Vagina (tissue), 2 donors: ENCODE results near the gene DMD. TPM values are rescaled to one million over a fixed set of nuclear protein-coding genes. Genes with fewer than 3 reads are reported as not detected.

Experiments used
- DNase-seq, 2 donors: peaks; one replicate each; pipeline ENCODE4 v3.0.0-alpha.2; 2017; ENCODE audit errors: extremely low spot score in 2 of 2
- H3K27ac ChIP-seq: fragments of 200-600 bp; sonication (generic); one replicate; pipeline ENCODE4 v1.5.1; 2019
- H3K27me3 ChIP-seq: fragments of 200-600 bp; sonication (generic); one replicate; pipeline ENCODE4 v1.5.1; 2019
- H3K36me3 ChIP-seq, 2 donors: fragments of 200-600 bp; sonication (generic); one replicate each; pipeline ENCODE4 v1.5.1; 2017 to 2019
- H3K4me1 ChIP-seq: fragments of 200-600 bp; sonication (generic); one replicate; pipeline ENCODE4 v1.5.1; 2019
- H3K4me3 ChIP-seq, 2 donors: fragments of 200-600 bp; sonication (generic); 1 replicate in 1 of 2; 2 replicates in 1 of 2; pipeline ENCODE4 v1.5.1; 2016 to 2019
- H3K9me3 ChIP-seq: fragments of 200-600 bp; sonication (generic); one replicate; pipeline ENCODE4 v1.5.1; 2019
- POLR2A ChIP-seq, 2 donors: fragments of 450-650 bp; IDR thresholded peaks; one replicate each; pipeline ENCODE4 v1.6.1; 2017; ENCODE audit warnings: antibody characterized with exemption in 2 of 2, mild to moderate bottlenecking in 2 of 2, moderate library complexity in 2 of 2
- POLR2AphosphoS5 ChIP-seq, 2 donors: sonication (generic); formaldehyde crosslinking; IDR thresholded peaks; one replicate each; pipeline ENCODE4 v1.9.0; 2017; ENCODE audit warnings: antibody characterized with exemption in 2 of 2, mild to moderate bottlenecking in 2 of 2, low read depth in 1 of 2; ENCODE audit not compliant: insufficient read depth in 1 of 2
- intact Hi-C: fragments of 100-400 bp; cut with DNase I; formaldehyde crosslinking; loops from one replicate; pipeline ENCODE4 v1.15.1; 2023
- total RNA-seq: library from RNA; depleted of rRNA; stranded (reverse); fragments of >200 nt; gene quantifications from one replicate; pipeline ENCODE4 v1.2.3, GENCODE V29; 2016
- TF ChIP-seq, protein P1 (sequence below), 3 experiments: fragments of 450-650 bp in 2 of 3; fragments of 200-600 bp in 1 of 3; sonication (generic) in 1 of 3; IDR thresholded peaks; one replicate each; pipeline ENCODE4 v1.5.1; 2017 to 2019; ENCODE audit warnings: antibody characterized with exemption in 3 of 3, mild to moderate bottlenecking in 2 of 3, moderate library complexity in 2 of 3

DMD gene
- total RNA-seq, 1 donor from 2014 or later = 25.8 TPM

DNA sequence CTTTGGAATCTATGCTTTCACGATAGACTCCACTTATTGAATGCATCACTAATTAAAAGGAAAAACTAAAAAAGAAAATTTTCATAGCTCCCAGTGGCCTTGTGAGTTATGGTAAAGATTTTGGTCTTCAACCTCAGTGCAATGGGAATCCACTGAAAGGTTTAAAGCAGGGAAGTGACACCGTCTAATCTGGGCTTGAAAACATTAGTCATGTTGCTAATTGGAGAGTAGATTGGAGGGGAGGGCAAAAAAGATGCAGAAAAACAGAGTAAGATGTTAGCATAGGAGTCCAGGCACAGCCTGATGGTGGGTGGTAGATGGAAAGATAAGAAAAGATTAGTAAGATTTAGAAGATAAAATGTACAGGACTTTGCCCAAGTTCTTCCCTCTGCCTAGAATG is 1506.4 kb downstream of the DMD start:
- no peak for TF ChIP-seq POLR2A (IDR thresholded peaks at IDR 0.05)
- no peak for TF ChIP-seq POLR2AphosphoS5 (IDR thresholded peaks at IDR 0.05; ENCODE audit: insufficient read depth in 1 of 2, low read depth in 1 of 2)
- no peaks in the 10 kb centered on the region for H3K4me1 ChIP-seq
- intact Hi-C loops = no loop called here

DNA sequence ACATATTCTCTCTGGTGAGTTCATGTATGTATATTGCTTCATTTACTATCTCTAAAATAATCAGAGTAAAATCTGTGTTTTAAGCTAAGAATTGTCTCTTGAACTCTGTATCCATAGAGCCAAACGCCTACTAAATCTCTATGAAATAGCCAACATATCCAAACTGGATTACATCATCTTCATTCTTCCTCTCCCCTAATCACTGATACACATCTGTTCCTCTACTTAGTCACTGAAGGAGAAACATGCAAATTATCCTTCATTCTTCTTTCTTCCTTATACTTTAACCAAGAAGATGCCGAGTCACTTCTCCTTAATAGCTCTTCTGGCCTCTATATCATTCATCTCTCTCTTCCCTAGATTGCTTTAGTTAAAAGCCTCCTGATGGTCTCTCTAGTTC is 1509.1 kb downstream of the DMD start:
- no peak for DNase-seq
- Histone ChIP-seq H3K27me3 (no peaks in the 10 kb centered on the region), H3K4me3 (no peak overlapping the region), H3K27ac (no peak overlapping the region), H3K36me3 (no peaks in the 10 kb centered on the region), H3K4me1 (no peaks in the 10 kb centered on the region), H3K9me3 (no peaks in the 10 kb centered on the region)
- intact Hi-C loops = no loop called here
- no peak for TF ChIP-seq POLR2A (IDR thresholded peaks at IDR 0.05)

More for the DNA sequence above, 1506.4 kb downstream of the DMD start:
- H3K9me3 ChIP-seq = no peaks in the 10 kb centered on the region
- H3K27ac ChIP-seq = no peak overlapping the region
- no peak overlapping the region for H3K4me3 ChIP-seq
- H3K36me3 ChIP-seq = no peaks in the 10 kb centered on the region
- H3K27me3 ChIP-seq = no peaks in the 10 kb centered on the region
- no peak for DNase-seq

DNA sequence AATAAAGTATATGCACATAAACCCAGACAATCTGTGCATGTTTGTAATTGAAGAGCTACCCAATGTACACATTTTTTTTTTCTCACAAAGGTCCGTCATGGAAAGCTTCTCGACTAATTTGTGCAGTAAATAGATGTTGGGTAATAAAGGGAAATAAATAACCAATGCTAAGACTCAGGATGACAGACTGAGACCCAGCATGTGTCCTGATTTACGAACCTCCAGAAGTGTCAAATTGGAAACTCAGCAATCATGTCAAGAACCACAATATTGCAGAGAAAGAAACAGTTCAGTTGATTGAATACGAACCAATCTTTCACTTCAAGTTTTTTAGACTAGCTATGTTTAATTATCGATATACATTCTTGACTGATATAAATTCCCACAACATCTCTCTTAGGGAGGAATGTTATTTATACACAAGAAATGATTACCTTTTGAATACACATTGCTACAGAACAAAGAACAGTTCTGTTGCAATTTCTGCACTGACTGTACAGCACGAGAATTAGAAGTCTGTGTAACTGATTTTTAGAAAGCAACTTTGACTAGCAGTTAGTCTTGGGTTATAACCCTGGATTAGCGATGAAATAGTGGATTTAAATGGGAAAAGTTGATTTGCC is 1513.9 kb downstream of the DMD start:
- no peaks in the 10 kb centered on the region for H3K36me3 ChIP-seq
- H3K27me3 ChIP-seq = no peaks in the 10 kb centered on the region
- intact Hi-C loops = no loop called here
- no peak overlapping the region for H3K27ac ChIP-seq
- H3K9me3 ChIP-seq = no peaks in the 10 kb centered on the region
- H3K4me1 ChIP-seq = no peaks in the 10 kb centered on the region
- TF ChIP-seq POLR2AphosphoS5 (IDR thresholded peaks at IDR 0.05; ENCODE audit: insufficient read depth in 1 of 2, low read depth in 1 of 2) = no peak
- TF ChIP-seq POLR2A (IDR thresholded peaks at IDR 0.05) = no peak
- TF ChIP-seq, protein P1, sequence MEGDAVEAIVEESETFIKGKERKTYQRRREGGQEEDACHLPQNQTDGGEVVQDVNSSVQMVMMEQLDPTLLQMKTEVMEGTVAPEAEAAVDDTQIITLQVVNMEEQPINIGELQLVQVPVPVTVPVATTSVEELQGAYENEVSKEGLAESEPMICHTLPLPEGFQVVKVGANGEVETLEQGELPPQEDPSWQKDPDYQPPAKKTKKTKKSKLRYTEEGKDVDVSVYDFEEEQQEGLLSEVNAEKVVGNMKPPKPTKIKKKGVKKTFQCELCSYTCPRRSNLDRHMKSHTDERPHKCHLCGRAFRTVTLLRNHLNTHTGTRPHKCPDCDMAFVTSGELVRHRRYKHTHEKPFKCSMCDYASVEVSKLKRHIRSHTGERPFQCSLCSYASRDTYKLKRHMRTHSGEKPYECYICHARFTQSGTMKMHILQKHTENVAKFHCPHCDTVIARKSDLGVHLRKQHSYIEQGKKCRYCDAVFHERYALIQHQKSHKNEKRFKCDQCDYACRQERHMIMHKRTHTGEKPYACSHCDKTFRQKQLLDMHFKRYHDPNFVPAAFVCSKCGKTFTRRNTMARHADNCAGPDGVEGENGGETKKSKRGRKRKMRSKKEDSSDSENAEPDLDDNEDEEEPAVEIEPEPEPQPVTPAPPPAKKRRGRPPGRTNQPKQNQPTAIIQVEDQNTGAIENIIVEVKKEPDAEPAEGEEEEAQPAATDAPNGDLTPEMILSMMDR (IDR thresholded peaks at IDR 0.05) = no peak
- no peak overlapping the region for H3K4me3 ChIP-seq
- no peak for DNase-seq

DNA sequence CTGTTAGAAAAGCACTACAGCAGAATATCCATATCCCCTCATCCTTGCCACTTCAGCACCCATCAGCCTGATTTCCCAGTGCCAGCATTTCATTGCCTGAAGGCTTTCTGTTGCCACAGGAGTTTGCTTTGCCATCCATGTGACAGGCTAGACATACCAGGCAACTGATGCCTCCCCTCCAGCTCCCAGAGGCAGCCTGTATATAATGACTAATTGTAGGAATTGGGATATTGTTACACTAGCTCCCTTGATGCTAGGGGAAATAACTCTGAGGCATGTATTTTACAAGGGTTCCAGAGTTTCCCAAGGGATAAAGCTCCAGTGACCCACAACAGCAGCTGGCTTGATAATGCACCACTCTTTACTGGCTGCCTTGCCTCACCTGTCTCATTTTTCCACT is 1531.5 kb downstream of the DMD start:
- no peaks in the 10 kb centered on the region for H3K9me3 ChIP-seq
- H3K27me3 ChIP-seq = no peaks in the 10 kb centered on the region
- TF ChIP-seq, protein P1 (IDR thresholded peaks at IDR 0.05) = no peak
- TF ChIP-seq POLR2A (IDR thresholded peaks at IDR 0.05) (no peak), POLR2AphosphoS5 (IDR thresholded peaks at IDR 0.05; ENCODE audit: insufficient read depth in 1 of 2, low read depth in 1 of 2) (no peak)
- DNase-seq = no peak
- H3K36me3 ChIP-seq = no peaks in the 10 kb centered on the region
- no peak overlapping the region for H3K4me3 ChIP-seq
- intact Hi-C loops = no loop called here
- H3K27ac ChIP-seq = no peak overlapping the region
- no peaks in the 10 kb centered on the region for H3K4me1 ChIP-seq

DNA sequence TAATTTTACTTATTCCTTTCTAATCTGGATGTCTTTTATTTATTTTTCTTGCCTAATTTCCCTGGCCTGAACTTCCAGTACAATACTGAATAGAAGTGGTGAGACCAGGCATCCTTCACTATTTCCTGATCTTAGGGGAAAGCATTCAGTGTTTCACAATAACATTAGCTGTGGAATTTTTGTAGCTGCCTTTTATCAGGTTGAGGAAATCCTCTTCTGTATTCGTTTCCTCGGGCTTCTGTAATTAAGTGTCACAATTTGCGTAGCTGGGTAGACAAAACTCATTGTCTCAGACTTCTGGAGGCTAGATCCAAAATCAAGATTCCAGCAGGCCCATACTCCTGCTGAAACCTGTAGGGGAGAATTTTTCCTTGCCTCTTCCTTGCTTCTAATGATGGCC is 1541.1 kb downstream of the DMD start:
- Histone ChIP-seq H3K4me3 (no peak overlapping the region), H3K36me3 (no peaks in the 10 kb centered on the region), H3K9me3 (no peaks in the 10 kb centered on the region), H3K4me1 (no peaks in the 10 kb centered on the region), H3K27me3 (no peaks in the 10 kb centered on the region), H3K27ac (no peak overlapping the region)
- TF ChIP-seq POLR2A (IDR thresholded peaks at IDR 0.05) = no peak
- no peak for TF ChIP-seq POLR2AphosphoS5 (IDR thresholded peaks at IDR 0.05; ENCODE audit: insufficient read depth in 1 of 2, low read depth in 1 of 2)
- TF ChIP-seq, protein P1 (IDR thresholded peaks at IDR 0.05) = no peak
- DNase-seq = no peak
- intact Hi-C loops = no loop called here

DNA sequence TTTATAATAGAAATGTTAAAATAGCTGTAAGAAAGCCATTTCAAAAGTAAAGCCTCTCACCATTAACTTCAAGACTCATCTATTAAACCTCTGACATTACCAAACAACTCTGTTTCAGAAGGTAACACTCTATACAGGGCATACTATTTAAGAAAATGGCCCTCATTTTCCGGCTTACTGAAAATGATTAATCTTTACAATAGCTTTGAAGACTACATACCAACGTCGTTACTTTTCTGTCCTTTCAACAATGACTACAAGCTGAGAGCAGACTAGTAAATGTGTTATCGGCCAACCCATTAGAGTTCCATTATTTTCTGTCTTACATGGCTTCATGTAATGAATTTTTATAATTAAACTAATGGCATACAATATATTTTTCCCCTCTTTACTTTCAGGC is 1545.9 kb downstream of the DMD start:
- Histone ChIP-seq H3K27me3 (no peaks in the 10 kb centered on the region), H3K27ac (no peak overlapping the region), H3K4me3 (no peak overlapping the region), H3K9me3 (no peaks in the 10 kb centered on the region), H3K4me1 (no peaks in the 10 kb centered on the region), H3K36me3 (no peaks in the 10 kb centered on the region)
- no peak for DNase-seq
- intact Hi-C loops = no loop called here
- no peak for TF ChIP-seq POLR2A (IDR thresholded peaks at IDR 0.05)
- TF ChIP-seq, protein P1 (IDR thresholded peaks at IDR 0.05) = no peak
- no peak for TF ChIP-seq POLR2AphosphoS5 (IDR thresholded peaks at IDR 0.05; ENCODE audit: insufficient read depth in 1 of 2, low read depth in 1 of 2)
